ENCODE data around the gene BCAR3.
"Not testable (repeated sequence)": the region's sequence is repeated elsewhere in the genome, so short reads cannot be mapped to it uniquely, and the experiment has no call there.

Gene BCAR3

GRCh38 chr1:93559695-93560094 lies 121.9 kb downstream of the BCAR3 start:
- in situ Hi-C loops (cut with MboI; ENCODE audit: low sequenced_read_pairs) = no loop called here

DNA sequence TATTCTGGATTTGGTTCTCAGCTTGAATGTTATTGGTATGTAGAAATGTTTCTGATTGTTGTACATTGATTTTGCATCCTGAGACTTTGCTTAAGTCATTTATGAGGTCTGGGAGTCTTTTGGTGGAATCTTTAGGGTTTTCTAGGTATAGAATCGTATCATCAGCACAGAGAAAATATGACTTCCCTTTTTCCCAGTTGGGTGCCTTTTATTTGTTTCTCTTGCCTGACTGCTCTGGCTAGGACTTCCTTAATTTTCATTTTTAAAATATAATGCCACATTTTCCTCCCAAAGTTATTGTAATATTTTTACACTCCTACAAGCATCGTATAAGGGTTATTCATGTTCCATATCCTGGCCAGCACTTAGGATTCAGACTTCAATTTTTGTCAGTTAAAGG lies 122.6 kb downstream of the BCAR3 start:
- in situ Hi-C loops (cut with MboI; ENCODE audit: low sequenced_read_pairs) = no loop called here

GRCh38 chr1:93556291-93556690 lies 125.3 kb downstream of the BCAR3 start:
- in situ Hi-C loops (cut with MboI; ENCODE audit: low sequenced_read_pairs) = no loop called here

GRCh38 chr1:93554883-93555872 lies 126.5 kb downstream of the BCAR3 start:
- in situ Hi-C loops (cut with MboI; ENCODE audit: low sequenced_read_pairs) = no loop called here

DNA sequence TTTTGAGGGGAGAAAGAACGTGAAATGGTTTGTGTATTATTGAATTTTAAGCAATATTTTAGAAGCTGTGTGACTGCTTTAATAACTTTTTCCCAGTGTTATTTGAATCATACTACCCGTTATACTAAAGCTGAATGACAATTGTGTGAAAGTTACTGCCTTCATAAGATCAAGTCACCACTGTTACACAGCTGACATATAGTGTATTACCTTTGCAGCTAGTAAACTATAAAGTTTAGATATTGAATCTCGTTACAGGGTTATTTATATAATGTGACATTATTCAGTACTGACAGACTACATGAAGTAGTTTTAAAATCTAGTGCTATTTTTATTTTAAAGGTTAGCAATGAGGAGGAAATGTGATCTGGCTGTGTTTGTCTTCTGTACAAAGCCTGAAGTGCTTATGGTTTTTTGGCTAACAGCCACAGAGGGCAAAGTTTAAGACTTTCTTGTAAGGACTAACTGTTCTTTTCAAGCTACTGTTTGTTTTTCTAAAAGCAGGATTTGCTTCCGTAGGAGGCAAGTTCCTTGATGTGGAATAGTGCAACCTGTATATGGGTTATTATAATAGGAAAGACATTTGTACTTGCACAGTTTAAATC lies 127.6 kb downstream of the BCAR3 start:
- in situ Hi-C loops (cut with MboI; ENCODE audit: low sequenced_read_pairs) = not testable (repeated sequence)

DNA sequence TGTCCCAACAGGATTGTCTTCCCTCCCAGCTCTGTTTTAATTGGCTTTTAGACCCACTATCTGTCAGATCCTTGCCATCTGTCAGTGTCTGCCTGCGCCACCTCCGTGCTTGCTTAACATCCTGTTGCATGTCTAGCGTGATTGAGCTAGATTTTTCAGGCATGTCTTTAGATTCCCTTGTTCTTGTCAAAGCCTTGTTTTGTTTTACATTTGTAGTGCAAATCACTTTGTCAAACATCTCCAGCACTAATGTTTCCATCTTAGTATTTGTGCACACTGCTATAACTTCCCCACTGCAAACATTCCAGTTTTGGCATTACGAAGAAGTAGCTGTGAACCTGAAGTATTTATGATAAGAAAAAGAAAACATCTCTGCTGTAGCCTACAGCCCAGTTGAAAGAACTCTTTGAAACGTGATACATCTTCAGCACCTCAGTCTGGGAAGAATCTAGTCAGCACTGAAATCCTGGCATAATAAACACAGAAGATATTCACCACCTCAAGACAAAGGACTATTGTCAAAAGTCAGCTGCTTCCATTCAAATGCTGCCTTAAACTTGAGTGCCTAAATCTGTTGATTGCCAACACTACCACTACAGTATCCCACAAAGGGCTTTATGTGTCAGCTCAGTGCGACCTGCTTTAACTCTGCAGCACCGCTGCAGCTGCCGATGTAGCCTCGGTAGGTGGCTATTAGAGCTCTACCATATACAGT lies 128.7 kb downstream of the BCAR3 start:
- in situ Hi-C loops (cut with MboI; ENCODE audit: low sequenced_read_pairs) = no loop called here

DNA sequence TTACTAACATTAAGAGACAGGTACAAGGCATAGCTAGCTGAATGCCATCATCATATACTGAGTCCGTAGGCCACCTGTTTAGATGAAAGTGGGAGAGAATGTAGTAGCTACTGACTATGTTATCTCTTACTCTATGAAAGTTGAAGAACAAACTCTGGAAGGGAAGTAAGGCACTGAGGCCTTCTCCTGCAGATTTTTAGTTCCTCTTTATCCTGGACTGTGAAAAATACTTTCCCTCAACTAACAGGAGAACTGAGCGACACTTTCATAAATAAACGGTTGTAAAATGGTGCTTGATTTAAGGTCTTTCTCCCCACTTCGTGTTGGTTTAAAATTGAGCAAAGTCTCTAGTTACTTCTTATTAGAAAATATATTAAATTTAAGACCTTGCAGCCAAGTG lies 131.8 kb downstream of the BCAR3 start:
- in situ Hi-C loops (cut with MboI; ENCODE audit: low sequenced_read_pairs) = no loop called here

DNA sequence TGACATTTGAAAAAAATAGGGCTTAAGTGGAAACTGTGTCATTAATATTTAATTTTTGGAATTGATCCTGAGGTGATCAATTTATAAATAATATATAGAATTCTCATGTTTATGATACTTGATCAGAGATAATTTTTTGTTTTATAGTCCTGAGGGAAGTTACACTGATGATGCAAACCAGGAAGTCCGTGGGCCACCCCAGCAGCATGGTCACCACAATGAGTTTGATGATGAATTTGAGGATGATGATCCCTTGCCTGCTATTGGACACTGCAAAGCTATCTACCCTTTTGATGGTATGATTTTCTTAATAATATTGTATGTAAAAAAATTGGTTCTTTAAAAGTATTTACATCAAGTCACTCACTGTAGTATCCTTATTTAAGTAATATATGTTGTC lies 132.5 kb downstream of the BCAR3 start:
- in situ Hi-C loops (cut with MboI; ENCODE audit: low sequenced_read_pairs) = no loop called here

- in situ Hi-C loops (cut with MboI; ENCODE audit: low sequenced_read_pairs) = no loop called here
Measured at GRCh38 chr1:93546162-93546863, 135.3 kb downstream of the BCAR3 start.

GRCh38 chr1:93542398-93542797 lies 139.2 kb downstream of the BCAR3 start:
- in situ Hi-C loops (cut with MboI; ENCODE audit: low sequenced_read_pairs) = no loop called here

DNA sequence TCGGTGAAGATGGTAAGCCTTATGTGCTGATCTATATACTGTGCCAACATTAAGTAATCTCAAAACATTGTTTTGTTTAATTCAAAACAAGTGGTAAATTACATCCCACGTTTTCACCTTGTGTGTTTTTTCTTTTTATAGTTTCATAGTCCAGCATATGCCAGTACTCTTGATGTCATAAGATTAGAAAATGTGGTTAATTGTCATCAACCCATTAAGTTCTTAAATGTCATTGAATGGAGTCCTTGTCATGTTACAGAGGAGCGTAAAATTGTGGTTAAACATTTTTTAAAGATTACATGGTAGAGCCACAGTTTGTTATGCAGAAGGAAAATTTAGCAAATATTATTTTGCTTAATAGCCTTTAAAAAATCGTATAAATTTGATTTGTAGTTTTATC lies 140.6 kb downstream of the BCAR3 start:
- in situ Hi-C loops (cut with MboI; ENCODE audit: low sequenced_read_pairs) = no loop called here

GRCh38 chr1:93537924-93538323 lies 143.7 kb downstream of the BCAR3 start:
- in situ Hi-C loops (cut with MboI; ENCODE audit: low sequenced_read_pairs) = no loop called here

DNA sequence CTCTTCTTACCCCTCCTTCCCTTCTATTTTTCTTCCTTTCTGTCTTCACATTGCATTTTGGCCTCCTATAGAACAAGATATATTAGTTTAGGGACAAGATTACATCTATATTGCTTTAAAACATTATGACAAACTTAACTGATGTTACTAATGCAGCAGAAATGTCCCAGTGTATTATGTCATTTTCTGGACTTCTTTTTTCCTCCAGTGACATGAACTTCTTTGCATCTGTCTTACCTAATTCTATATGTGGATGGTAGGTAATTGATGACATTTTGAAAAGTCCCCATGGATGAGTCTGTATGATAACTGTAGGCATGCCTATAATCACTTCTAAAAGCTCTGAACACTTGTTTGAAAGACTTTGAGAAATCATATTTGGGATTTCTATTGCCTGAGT lies 144.2 kb downstream of the BCAR3 start:
- in situ Hi-C loops (cut with MboI; ENCODE audit: low sequenced_read_pairs) = no loop called here

- in situ Hi-C loops (cut with MboI; ENCODE audit: low sequenced_read_pairs) = no loop called here
Measured at GRCh38 chr1:93533677-93534076, 148.0 kb downstream of the BCAR3 start.

GRCh38 chr1:93532780-93533378 lies 148.8 kb downstream of the BCAR3 start:
- in situ Hi-C loops (cut with MboI; ENCODE audit: low sequenced_read_pairs) = no loop called here

- in situ Hi-C loops (cut with MboI; ENCODE audit: low sequenced_read_pairs) = no loop called here
Measured at GRCh38 chr1:93531193-93531592, 150.4 kb downstream of the BCAR3 start.

- in situ Hi-C loops (cut with MboI; ENCODE audit: low sequenced_read_pairs) = no loop called here
Measured at GRCh38 chr1:93528412-93528811, 153.2 kb downstream of the BCAR3 start.

DNA sequence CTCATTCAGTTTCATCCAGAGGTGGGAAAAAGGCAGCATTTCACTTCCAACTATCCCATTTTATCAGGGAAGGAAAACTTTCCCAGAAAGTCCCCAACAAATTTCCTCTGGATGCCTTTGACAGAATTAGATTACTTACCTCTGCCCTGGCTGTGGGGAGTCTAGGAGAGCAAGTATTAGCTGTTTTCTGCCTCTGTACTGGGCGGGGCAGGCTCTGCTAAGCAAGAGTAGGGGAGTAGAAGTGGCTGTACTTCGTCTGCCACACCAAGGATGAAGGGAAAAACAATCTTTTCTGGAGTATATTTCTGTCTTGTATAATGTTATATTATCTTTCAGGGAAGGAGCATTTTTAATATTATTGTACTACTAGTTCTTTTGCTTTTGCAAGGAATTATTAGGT lies 155.2 kb downstream of the BCAR3 start:
- in situ Hi-C loops (cut with MboI; ENCODE audit: low sequenced_read_pairs) = no loop called here

DNA sequence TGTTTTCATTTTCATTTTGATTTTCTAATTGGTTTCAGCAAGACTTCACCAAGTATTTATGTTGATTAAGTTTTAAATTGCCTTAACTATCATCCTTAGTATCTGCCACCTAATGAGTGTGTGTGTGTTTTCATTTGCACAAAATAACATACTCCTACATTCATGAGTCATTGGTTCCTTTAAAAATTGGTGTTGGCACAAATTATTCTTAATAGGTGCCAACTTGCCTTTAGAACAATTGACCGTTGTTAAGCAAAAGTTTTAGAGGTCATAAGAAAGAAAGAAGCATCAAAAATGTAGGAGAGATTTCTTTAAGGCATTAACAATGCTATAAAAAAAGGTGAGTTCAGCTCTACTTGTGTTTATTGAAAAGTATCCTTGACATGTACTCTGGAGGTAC lies 156.2 kb downstream of the BCAR3 start:
- in situ Hi-C loops (cut with MboI; ENCODE audit: low sequenced_read_pairs) = no loop called here

GRCh38 chr1:93522721-93523120 lies 158.9 kb downstream of the BCAR3 start:
- in situ Hi-C loops (cut with MboI; ENCODE audit: low sequenced_read_pairs) = no loop called here

DNA sequence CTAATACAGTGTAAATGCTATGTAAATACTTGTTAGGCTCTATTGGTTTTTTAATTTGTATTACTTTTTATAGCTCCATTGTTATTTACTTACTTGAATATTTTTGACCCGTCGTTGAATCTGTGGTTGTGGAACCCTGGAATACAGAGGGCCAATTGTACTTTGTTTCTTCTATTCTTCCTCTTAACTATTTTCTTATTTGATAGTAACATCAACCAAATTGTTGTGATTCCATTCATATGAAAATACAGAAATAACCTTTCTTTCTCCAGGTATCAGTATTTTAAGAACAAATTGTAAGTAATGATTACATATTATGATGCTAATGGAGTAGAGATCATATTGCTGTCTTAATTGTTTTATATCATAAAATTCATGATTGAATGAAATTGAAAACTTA lies 160.0 kb downstream of the BCAR3 start:
- in situ Hi-C loops (cut with MboI; ENCODE audit: low sequenced_read_pairs) = no loop called here

Data from HL-60/S4 treated with phorbol 12-myristate 13-acetate at 8.2 ng/mL for 4 days and 3 days (cell line).